HepG2 (cell line): Measurements from ENCODE around the gene TSHZ1. TPM values are rescaled to one million over a fixed set of nuclear protein-coding genes. Genes with fewer than 3 reads are reported as not detected.

ENCODE experiments used
- FOXM1 ChIP-seq: sonication (generic); formaldehyde crosslinking; IDR thresholded peaks from 2 replicates; pipeline ENCODE4 v1.5.0; 2020; ENCODE audit warnings: missing genetic modification reagents
- FOXO1 ChIP-seq: sonication (generic); formaldehyde crosslinking; IDR thresholded peaks from 2 replicates; pipeline ENCODE4 v1.4.0; 2020; ENCODE audit warnings: missing genetic modification reagents
- GLMP ChIP-seq: sonication (generic); formaldehyde crosslinking; IDR thresholded peaks from 2 replicates; pipeline ENCODE4 v1.9.0; 2021; ENCODE audit warnings: missing genetic modification reagents, mild to moderate bottlenecking, borderline replicate concordance
- HOXA7 ChIP-seq: sonication (generic); formaldehyde crosslinking; IDR thresholded peaks from 2 replicates; pipeline ENCODE4 v1.8.1; 2022; ENCODE audit warnings: mild to moderate bottlenecking, missing genetic modification reagents, moderate library complexity
- KDM5A ChIP-seq: fragments of 200-600 bp; sonication (generic); IDR thresholded peaks from 2 replicates; pipeline ENCODE4 v1.7.0; 2018; ENCODE audit warnings: antibody characterized with exemption, mild to moderate bottlenecking, low read length, borderline replicate concordance
- KIAA2018 ChIP-seq: sonication (generic); formaldehyde crosslinking; IDR thresholded peaks from 2 replicates; pipeline ENCODE4 v1.5.0; 2020; ENCODE audit warnings: mild to moderate bottlenecking, missing genetic modification reagents, borderline replicate concordance
- PRDM4 ChIP-seq: sonication (generic); formaldehyde crosslinking; IDR thresholded peaks from 2 replicates; pipeline ENCODE4 v1.9.0; 2021; ENCODE audit warnings: missing genetic modification reagents, borderline replicate concordance
- RBFOX2 ChIP-seq: fragments of 200-400 bp; formaldehyde crosslinking; IDR thresholded peaks from 2 replicates; pipeline ENCODE4 v1.6.1; 2017; ENCODE audit warnings: low read depth, mild to moderate bottlenecking, low read length
- STAG1 ChIP-seq: sonication (generic); formaldehyde crosslinking; IDR thresholded peaks from 2 replicates; pipeline ENCODE4 v1.4.0; 2020; ENCODE audit warnings: missing genetic modification reagents
- TAF1 ChIP-seq: sonication (generic); formaldehyde crosslinking; IDR thresholded peaks from 2 replicates; pipeline ENCODE4 v1.4.0; 2020; ENCODE audit warnings: missing genetic modification reagents
- ZFX ChIP-seq: sonication (generic); formaldehyde crosslinking; IDR thresholded peaks from 2 replicates; pipeline ENCODE4 v1.4.0; 2020; ENCODE audit warnings: mild to moderate bottlenecking, low read depth, missing genetic modification reagents, moderate library complexity
- ZNF276 ChIP-seq: sonication (generic); formaldehyde crosslinking; IDR thresholded peaks from 2 replicates; pipeline ENCODE4 v1.4.0; 2020; ENCODE audit warnings: mild to moderate bottlenecking, low read depth, missing genetic modification reagents
- ZNF558 ChIP-seq: sonication (generic); formaldehyde crosslinking; IDR thresholded peaks from 2 replicates; pipeline ENCODE4 v1.9.0; 2022; ENCODE audit warnings: mild to moderate bottlenecking, missing genetic modification reagents, borderline replicate concordance
- ZNF644 ChIP-seq: IDR thresholded peaks from 2 replicates; pipeline ENCODE4 v1.6.1; 2016; ENCODE audit warnings: low read depth
- ZNF768 ChIP-seq: sonication (generic); formaldehyde crosslinking; IDR thresholded peaks from 2 replicates; pipeline ENCODE4 v1.4.0; 2020; ENCODE audit warnings: missing genetic modification reagents
- polyA plus RNA-seq, 8 experiments: library from polyadenylated mRNA; depleted of rRNA in 3 of 8; stranded (reverse) in 7 of 8; unstranded in 1 of 8; fragments of >200 nt; fragmentation: Illumina TruSeq in 4 of 8; extraction: Trizol in 4 of 8; gene quantifications; 2 replicates each; pipeline versions ENCODE4 v1.2.1 to v1.2.3, GENCODE V29; 2011 to 2016; ENCODE audit warnings: low read depth in 4 of 8, missing spikeins in 1 of 8, mixed read lengths in 1 of 8; ENCODE audit not compliant: insufficient read depth in 1 of 8
- total RNA-seq, 5 experiments: library from RNA; depleted of rRNA; stranded (reverse); fragments of >200 nt; fragmentation: Illumina TruSeq; extraction: Trizol; gene quantifications; 2 replicates each; pipeline ENCODE4 v1.2.3, GENCODE V29; 2016; ENCODE audit warnings: low read depth in 1 of 5

The TSHZ1 gene
- total and polyA plus RNA-seq, 2 of the 13 experiments (the other 11 are each of a cell fraction or from before 2014, with no cell fraction given), result 2.5 to 2.7 TPM

- no peak for TF ChIP-seq KIAA2018
- peak; percentile 57 for TF ChIP-seq ZFX (CRISPR knock-in tag)
- no peak for TF ChIP-seq ZNF276 (CRISPR knock-in tag)
- no peak for TF ChIP-seq GLMP
- TF ChIP-seq ZNF558, result peak; percentile 76; the same call in 1 of the 2 replicates
- TF ChIP-seq ZNF768, result no peak
- TF ChIP-seq TAF1 (CRISPR knock-in tag), result no peak
- TF ChIP-seq RBFOX2, result peak; percentile 78; the same call in 1 of the 2 replicates
- TF ChIP-seq FOXO1 (CRISPR knock-in tag), result no peak
- no peak for TF ChIP-seq STAG1
- no peak for TF ChIP-seq KDM5A
- no peak for TF ChIP-seq ZNF644 (CRISPR knock-in tag)
- peak; percentile 85 for TF ChIP-seq FOXM1 (CRISPR knock-in tag)
- no peak for TF ChIP-seq PRDM4
- TF ChIP-seq HOXA7, result no peak
These were observed 1.3 kb upstream of the TSHZ1 start, which contains the start of gene PTGR3 (continued) for GRCh38 chr18:75209129-75209950.
